ENCODE results near the gene SIK3. TPM values are rescaled to one million over a fixed set of nuclear protein-coding genes. Genes with fewer than 3 reads are reported as not detected.

SIK3 gene
- total and polyA plus RNA-seq, 8 donors: 11.1 to 27.3 (median 24.0) TPM

GRCh38 chr11:116838321-116839084, 259.7 kb downstream of the SIK3 start:
- Histone ChIP-seq H3K4me3 (no peak overlapping the region), H3K36me3 (no peaks in the 10 kb centered on the region), H3K27me3 (no peaks in the 10 kb centered on the region), H3K4me1 (peaks cover 0 to 10% (median 0%) of the 10 kb centered on the region in 3 donors), H3K27ac (no peak overlapping the region), H3K9me3 (no peaks in the 10 kb centered on the region)
- FAIRE-seq: no peak
- 74 to 85% methylated on average over 6 of the region's 6 CpGs for WGBS, 2 donors
- no peak for ATAC-seq
- no peak for TF ChIP-seq CTCF (IDR thresholded peaks at IDR 0.05)
- intact Hi-C loops (cut with DNase I): loop anchor here in 1 of 3 donors (2.0 kb wide), 1 partner anchor 50 kb away; the partner anchor contains the start of gene ZPR1
- DNase-seq: no peak

- no peak for FAIRE-seq
- H3K4me3 ChIP-seq: no peak within 1 kb of the TSS
- H3K4me1 ChIP-seq: peaks cover 0 to 10% (median 0%) of the 10 kb centered on the region in 3 donors
- no peak for ATAC-seq
- no peaks in the 10 kb centered on the region for H3K36me3 ChIP-seq
- no peaks in the 10 kb centered on the region for H3K9me3 ChIP-seq
- H3K27ac ChIP-seq: no peak within 1 kb of the TSS
- no peak for TF ChIP-seq CTCF (IDR thresholded peaks at IDR 0.05)
- 77 to 78% methylated on average over 18 to 19 of the region's 19 CpGs for WGBS, 2 donors
- DNase-seq: peak in 1 of 6 donors; percentile 69
- intact Hi-C loops (cut with DNase I): loop anchor here in 1 of 3 donors (2.0 kb wide), 1 partner anchor 49 kb away; the partner anchor contains the start of gene ZPR1
- H3K27me3 ChIP-seq: no peaks in the 10 kb centered on the region
Observed at GRCh38 chr11:116837231-116838091, 260.8 kb downstream of the SIK3 start, which contains the start of gene APOA1. Gene APOA1, minus strand, starts transcription at chr11:116837622. Its CDS starts 235 bp downstream, at chr11:116837387.

GRCh38 chr11:116836632-116836991, 261.6 kb downstream of the SIK3 start:
- no peak overlapping the region for H3K27ac ChIP-seq
- WGBS, 2 donors: 82 to 83% methylated on average over 7 of the region's 7 CpGs
- no peak for FAIRE-seq
- TF ChIP-seq CTCF (IDR thresholded peaks at IDR 0.05): no peak
- H3K36me3 ChIP-seq: no peaks in the 10 kb centered on the region
- H3K27me3 ChIP-seq: no peaks in the 10 kb centered on the region
- no peaks in the 10 kb centered on the region for H3K9me3 ChIP-seq
- no peak for ATAC-seq
- DNase-seq: peak in 1 of 6 donors; percentile 63
- intact Hi-C loops (cut with DNase I): no loop called here
- H3K4me1 ChIP-seq: peaks cover 0 to 10% (median 6%) of the 10 kb centered on the region in 3 donors
- H3K4me3 ChIP-seq: no peak overlapping the region

GRCh38 chr11:116835791-116836631, 262.2 kb downstream of the SIK3 start:
- TF ChIP-seq CTCF (IDR thresholded peaks at IDR 0.05): peak in 3 of 4 donors; percentile 30 to 50 (median 36)
- Histone ChIP-seq H3K9me3 (no peaks in the 10 kb centered on the region), H3K36me3 (no peaks in the 10 kb centered on the region), H3K4me1 (peaks cover 0 to 10% (median 6%) of the 10 kb centered on the region in 3 donors), H3K27me3 (no peaks in the 10 kb centered on the region), H3K4me3 (peak overlapping the region in 3 of 4 donors; percentile 9 to 39 (median 12)), H3K27ac (peak overlapping the region in 2 of 4 donors; percentile 42 to 46)
- 10 to 11% methylated on average over 57 of the region's 57 CpGs for WGBS, 2 donors
- no peak for FAIRE-seq
- intact Hi-C loops (cut with DNase I): no loop called here
- peak; percentile 75 to 97 (median 86) for DNase-seq
- ATAC-seq: peak; percentile 80 to 90 (median 88)
